Smooth muscle cell of the brain vasculature (primary cell): ENCODE results near the gene ARMC2.
"Not testable (repeated sequence)": the region's sequence is repeated elsewhere in the genome, so short reads cannot be mapped to it uniquely, and the experiment has no call there.

Experiments used
- DNase-seq: peaks from one replicate; pipeline ENCODE4 v3.0.0-alpha.2; 2012; ENCODE audit warnings: low read depth, low spot score

Gene ARMC2

DNA sequence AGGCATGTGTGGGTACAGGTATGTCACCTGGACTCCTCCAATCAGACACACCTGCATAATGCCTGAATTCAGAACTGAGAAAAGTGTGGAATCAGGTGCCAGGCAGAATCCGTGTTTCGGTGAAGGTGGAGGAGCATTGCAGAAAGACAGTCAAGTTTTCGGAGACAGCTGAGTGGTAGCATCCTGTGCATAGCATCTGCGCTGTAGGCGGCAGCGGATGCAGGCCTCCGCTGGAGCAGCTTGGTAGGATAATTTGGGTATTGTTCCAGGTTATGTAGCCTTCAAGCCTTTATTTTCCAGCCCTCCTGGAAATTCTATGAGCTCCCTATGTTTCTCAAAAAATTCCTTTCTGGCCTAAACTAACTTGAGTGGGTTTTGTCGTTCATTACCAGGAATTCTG lies 15.5 kb upstream of the ARMC2 start:
- no peak for DNase-seq

DNA sequence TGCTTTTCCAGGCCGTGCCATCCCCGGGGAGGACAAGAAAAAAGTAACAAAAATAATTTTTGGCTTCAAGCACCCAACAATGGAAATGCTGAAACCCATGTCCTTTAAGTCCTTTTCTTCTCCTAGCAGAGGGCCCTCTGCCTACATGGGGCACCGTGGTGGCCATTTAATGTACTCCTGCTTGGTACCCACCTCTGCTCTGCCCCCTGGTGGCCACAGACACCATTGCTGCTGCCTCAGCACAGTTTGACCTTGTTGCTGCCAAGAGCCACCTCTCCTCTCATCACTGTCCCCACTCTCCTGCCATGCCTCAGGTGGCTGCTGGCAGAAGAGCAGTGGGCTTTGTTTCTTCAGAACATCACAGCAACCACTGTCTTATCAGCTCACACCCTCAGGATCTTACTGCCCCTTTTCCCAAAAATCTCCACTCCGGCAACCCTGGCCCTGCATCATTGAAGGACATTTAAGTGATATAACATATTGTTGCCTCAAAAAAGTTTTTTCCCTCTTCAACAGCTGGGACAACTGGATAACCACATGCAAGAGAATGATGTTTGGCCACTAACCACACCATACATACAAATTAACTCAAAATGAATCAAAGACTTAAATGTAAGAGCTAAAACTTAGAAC lies 12.9 kb upstream of the ARMC2 start:
- DNase-seq: peak; percentile 47

- no peak for DNase-seq
Measured at GRCh38 chr6:108836061-108836460, 12.2 kb upstream of the ARMC2 start.

DNA sequence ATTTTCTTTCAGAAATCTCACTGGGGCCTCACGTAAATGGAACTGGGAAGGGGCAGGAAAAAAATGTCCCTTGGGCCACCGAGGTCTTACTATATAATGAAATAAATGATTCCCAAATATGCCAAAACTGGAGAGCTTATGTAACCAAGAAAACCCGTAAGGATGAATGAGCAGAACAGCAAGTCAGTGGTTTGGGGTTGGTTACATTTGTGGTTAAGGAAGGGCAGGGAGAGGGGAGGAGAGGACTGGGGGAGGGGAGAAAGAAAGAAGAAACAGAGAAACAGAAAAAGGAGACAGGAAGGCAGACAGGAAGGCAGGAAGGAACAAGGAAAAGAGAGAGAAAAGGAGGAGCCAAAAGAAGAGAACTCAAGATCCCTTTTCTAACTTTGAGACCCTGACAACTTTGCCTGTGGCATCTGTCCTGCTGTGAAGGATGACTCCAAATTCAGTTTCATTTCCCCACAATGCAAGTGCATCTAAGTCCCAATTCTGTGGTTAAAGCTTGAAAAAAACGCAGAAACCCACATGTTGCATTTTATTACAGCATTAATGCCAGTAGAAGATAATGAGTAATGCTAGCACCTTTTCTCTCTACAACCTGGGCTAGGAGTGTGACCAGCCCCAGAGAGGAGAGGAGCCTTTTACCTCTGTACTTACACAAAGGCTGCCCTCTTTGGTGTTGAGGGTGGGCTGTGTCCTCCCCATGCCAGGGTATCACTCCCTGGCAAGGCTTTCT lies 10.8 kb upstream of the ARMC2 start:
- DNase-seq: no peak

DNA sequence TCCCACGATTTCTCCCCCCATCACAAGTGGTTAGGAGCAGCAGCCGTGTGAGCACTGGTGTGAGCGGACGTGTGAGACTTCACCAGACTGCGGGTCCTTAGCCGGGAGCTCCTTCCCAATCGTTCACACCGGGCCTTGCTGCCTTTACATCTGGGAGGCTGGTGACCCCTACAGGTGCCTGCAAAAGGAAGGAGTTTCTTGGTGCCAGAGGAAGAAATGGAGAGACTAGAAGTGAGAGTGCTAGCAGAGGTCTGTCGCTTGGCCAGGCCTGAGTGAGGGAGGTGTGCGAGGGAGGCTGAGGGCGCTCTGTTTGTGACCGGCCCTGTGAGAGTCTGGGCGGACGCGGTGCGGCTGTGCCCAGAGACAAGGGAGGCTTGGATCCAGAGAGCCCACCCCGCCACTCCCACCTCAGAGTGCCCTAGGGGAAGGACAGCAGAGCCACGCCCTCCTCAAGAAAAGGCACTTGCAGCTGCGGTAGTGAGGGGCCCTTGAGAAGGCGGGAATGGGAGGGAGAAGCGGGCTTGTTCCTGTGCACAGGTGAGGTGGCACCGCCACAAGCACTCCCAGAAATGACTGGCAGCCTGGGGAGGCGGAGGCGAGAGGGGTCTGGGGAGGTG lies 10.0 kb upstream of the ARMC2 start:
- DNase-seq: no peak

- DNase-seq: no peak
Measured at GRCh38 chr6:108839083-108839642, 9.1 kb upstream of the ARMC2 start.

GRCh38 chr6:108840919-108841318 lies 7.3 kb upstream of the ARMC2 start:
- no peak for DNase-seq

GRCh38 chr6:108841377-108841855 lies 6.8 kb upstream of the ARMC2 start:
- no peak for DNase-seq

DNA sequence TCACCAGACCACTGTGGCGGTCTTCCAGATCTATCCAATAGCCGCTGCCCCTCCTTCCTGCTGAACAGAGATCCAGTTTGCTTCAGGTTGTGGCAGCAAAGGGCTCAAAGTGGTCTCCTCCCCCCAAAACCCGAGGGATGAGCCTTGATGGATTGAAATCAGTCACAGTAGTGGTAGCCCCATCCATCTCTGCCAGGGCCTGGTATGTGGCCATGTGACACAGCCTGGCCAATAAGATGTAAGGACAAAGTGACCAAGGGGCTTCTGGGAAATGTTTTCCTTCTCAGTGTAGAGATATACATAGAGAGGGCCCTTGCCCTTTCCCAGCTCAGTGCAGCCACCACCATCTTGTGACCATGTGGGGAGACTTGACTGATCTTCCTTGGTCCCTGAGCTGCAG lies 4.1 kb upstream of the ARMC2 start:
- no peak for DNase-seq

DNA sequence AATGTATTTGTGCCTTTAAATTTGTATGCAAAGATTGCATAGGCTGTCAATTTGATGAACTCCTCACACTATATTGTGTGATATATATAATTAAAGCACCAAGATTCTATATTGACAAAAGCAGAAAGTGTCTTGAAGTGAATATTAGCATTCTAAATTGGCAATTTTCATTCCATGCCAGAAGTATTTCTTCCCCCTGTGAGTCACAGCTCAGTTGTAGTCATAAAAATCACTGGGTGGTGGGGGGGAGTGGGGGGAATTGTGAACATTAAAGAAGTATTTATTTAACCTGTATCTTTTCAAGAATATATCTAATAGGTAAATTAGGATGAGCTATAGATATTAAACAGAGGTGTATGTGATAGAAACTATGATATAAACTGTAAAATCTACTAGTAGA lies 3.1 kb upstream of the ARMC2 start:
- DNase-seq: no peak

DNA sequence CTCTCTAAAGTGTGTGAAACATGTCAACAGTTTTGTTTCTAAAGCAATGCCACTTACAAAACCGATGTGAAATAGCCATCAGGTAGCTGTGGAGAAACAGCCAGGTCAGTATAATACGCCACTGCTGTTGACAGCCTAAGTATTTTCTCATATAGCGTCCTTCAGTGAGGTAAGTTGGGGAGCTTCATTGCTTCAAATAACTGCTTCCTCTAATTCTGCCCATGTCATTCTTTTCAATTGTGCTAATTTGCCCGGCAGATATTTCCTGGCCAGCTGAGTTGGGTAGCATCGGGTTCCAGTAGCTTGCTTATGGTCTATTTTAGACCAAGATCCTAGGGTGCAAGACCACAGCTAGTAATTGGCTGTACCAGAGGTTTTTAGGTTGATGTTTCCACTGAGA lies 2.1 kb upstream of the ARMC2 start:
- DNase-seq: no peak

- no peak for DNase-seq
Measured at GRCh38 chr6:108846628-108847027, 1.6 kb upstream of the ARMC2 start.

DNA sequence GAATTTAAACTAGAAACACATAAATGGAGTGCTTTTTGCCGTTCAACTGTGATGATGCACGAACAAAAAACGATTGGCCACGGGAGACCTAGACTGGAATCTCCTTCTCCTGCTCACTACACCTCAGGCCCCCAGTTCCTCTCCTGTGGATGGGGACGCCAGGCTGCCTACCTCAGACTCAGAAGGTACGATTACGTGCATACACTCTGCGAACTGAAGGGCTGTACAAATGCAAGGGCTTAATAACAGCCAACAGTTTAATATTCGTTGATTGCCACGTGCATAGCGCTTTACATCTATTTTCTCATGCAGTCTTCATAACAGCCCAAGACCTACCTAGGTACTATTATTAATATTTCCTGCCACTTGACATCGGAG lies 495 bp upstream of the ARMC2 start:
- no peak for DNase-seq

GRCh38 chr6:108850669-108851465 lies 2.6 kb downstream of the ARMC2 start:
- no peak for DNase-seq

GRCh38 chr6:108851756-108852155 lies 3.5 kb downstream of the ARMC2 start:
- DNase-seq: no peak

DNA sequence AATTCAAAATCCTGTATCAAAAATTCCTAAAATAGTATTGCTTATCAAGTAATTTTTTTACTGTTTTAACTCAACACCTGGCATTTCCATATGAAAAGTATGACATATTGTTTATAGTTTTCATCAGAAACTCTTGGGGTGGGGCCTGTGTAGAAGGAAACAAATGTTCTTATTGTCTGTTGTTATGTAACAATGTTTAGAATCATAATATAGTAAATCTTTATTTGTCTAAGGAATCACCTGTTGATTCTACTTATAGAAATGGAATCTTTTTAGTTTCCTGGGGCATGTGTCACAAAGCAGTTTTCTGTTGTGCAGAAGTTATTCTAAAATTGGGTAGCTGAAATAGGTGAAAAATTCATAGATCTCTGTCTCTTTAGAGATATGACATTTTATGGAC lies 4.9 kb downstream of the ARMC2 start:
- DNase-seq: no peak

- no peak for DNase-seq
Measured at GRCh38 chr6:108862479-108863191, 14.4 kb downstream of the ARMC2 start.

DNA sequence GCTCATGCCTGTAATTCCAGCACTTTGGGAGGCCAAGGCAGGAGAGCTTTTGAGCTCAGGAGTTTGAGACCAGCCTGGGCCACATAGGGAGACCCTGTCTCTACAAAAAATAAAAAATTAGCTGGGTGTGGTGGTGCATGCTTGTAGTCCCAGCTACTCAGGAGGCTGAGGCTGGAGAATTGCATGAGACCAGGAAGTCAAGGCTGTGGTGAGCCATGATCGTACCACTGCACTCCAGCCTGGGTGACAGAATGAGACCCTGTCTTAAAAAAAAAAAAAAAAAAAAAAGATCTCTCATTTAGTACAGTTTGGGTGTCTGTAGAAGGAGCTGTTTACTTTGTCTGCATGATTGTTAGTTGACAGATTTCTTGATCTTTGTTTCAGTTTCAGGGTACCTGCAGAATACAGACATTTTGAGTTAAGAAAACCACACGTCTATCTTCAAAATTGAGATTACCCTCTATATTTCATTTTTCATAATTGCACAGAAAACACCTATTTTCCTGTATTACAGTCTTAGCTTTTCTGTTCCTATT lies 17.6 kb downstream of the ARMC2 start:
- not testable (repeated sequence) for DNase-seq

DNA sequence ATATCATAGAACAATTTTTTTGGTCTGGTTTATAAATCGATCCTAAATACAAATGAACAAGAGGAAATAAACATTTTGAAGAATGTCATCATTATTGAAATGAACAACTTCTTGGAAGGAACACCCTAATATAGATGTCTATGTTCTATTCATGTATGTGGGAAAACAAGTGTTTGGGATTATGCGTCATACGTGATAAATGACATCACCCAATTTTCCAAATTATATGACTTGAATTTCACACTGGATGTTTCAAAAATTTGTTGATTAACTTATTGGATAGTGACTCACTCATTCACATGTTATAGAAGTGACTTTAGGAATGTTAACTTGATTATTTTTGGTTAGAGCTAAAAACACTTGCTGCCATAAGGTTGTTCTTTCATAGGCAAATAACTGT lies 18.6 kb downstream of the ARMC2 start:
- no peak for DNase-seq

GRCh38 chr6:108868647-108869046 lies 20.4 kb downstream of the ARMC2 start:
- DNase-seq: no peak

- no peak for DNase-seq
Measured at GRCh38 chr6:108869876-108870275, 21.7 kb downstream of the ARMC2 start.
